ENCODE data around the gene BCKDHA. TPM values are rescaled to one million over a fixed set of nuclear protein-coding genes. Genes with fewer than 3 reads are reported as not detected.

The BCKDHA gene
- total RNA-seq, 1 donor from 2014 or later = 51.0 TPM

DNA sequence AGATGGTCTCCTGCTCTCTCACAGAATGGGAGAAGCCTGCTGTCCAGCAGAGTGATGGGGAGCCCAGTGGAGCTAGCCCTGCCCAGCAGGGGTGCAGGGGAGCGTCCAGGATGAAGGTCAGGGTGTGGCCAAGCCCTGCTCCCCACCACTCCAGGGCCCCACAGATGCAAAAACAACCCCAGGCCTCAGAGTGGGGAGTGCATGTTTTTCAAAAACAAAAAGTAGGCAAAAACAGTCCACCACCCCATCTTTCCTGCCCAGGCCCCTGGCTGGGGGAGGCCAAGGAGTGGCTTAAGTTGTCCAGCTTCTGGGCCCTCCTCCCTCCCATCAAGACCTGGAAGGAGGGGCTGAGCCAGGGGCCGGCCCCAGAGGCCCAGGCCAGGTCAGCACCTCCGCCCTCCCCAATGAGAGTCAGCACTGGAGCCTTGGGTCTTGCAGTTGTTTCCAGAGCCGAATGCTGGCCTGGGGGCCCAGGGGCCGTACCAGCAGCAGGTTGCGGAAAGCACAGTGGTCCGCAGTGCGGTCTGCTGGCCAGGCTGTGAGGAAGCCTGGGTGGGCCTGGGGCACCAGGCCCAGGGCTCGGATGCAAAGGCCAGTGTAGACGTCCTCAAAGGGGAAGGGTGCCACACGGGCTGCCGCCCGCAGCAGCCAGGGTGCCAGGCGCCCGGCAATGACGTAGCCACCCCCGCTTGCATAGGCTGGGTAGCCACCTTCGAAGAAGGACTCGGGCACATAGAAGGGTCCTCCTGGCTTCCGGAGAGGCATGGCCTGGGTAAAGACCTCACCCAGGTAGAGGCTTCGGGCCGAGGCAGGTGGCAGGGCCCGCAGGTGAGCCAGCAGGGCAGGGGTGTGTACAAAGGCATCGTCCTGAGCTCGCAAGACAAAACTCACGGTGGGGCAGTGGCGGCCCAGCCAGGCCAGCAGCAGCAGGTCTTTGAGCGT is 27.8 kb downstream of the BCKDHA start:
- intact Hi-C loops (cut with micrococcal nuclease) = no loop called here
- TF ChIP-seq, protein P1, sequence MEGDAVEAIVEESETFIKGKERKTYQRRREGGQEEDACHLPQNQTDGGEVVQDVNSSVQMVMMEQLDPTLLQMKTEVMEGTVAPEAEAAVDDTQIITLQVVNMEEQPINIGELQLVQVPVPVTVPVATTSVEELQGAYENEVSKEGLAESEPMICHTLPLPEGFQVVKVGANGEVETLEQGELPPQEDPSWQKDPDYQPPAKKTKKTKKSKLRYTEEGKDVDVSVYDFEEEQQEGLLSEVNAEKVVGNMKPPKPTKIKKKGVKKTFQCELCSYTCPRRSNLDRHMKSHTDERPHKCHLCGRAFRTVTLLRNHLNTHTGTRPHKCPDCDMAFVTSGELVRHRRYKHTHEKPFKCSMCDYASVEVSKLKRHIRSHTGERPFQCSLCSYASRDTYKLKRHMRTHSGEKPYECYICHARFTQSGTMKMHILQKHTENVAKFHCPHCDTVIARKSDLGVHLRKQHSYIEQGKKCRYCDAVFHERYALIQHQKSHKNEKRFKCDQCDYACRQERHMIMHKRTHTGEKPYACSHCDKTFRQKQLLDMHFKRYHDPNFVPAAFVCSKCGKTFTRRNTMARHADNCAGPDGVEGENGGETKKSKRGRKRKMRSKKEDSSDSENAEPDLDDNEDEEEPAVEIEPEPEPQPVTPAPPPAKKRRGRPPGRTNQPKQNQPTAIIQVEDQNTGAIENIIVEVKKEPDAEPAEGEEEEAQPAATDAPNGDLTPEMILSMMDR (IDR thresholded peaks at IDR 0.05; ENCODE audit: borderline replicate concordance) = no peak
- Histone ChIP-seq H3K4me3 (peak overlapping the region; percentile 74), H3K36me3 (peaks cover 46% of the 10 kb centered on the region), H3K4me1 (peaks cover 77% of the 10 kb centered on the region), H3K27ac (replicated peaks) (peak overlapping the region; percentile 93), H3K27me3 (ENCODE audit: low read depth) (no peaks in the 10 kb centered on the region), H3K9me3 (replicated peaks) (no peaks in the 10 kb centered on the region)
- DNase-seq = no peak

DNA sequence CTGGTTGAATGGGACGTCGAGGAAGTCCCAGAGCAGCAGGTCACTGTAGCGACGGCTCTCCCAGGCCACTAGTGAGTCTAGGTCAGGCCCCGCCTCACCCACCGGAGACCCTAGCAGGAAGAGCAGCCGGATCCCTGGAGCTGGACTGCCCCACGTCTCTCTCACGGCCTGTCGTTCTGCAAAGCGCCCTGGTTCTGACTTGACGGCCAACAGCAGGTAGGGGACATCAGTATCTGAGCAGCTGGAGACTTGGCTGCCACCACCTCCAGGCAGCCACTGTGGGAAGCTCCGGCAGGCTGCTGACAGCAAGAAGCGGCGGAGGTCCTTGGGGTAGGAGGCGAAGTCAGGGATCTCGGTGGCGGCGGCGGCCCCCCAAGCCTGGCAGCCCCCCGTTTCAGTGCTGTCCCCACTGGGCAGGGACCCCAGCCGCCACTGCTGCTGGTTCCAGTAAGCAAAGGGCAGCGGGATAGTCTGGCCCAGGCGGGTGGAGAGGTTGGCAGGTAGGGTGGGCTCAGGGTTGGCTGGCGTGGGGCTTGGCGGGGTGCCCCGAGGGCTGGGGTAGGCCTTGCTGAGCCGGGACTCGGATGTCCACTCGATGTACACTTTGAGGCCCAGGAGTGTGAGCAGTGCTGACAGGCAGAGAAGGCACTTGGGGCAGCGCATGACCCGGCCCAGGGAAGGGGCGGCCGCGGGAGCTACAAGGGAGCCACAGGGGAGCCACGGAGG is 28.7 kb downstream of the BCKDHA start:
- Histone ChIP-seq H3K36me3 (peaks cover 48% of the 10 kb centered on the region), H3K27me3 (ENCODE audit: low read depth) (no peaks in the 10 kb centered on the region), H3K9me3 (replicated peaks) (no peaks in the 10 kb centered on the region), H3K4me3 (peak overlapping the region; percentile 74), H3K27ac (replicated peaks) (peak overlapping the region; percentile 93), H3K4me1 (peaks cover 85% of the 10 kb centered on the region)
- intact Hi-C loops (cut with micrococcal nuclease) = no loop called here
- DNase-seq = peak; percentile 27
- TF ChIP-seq, protein P1 (IDR thresholded peaks at IDR 0.05; ENCODE audit: borderline replicate concordance) = no peak

DNA sequence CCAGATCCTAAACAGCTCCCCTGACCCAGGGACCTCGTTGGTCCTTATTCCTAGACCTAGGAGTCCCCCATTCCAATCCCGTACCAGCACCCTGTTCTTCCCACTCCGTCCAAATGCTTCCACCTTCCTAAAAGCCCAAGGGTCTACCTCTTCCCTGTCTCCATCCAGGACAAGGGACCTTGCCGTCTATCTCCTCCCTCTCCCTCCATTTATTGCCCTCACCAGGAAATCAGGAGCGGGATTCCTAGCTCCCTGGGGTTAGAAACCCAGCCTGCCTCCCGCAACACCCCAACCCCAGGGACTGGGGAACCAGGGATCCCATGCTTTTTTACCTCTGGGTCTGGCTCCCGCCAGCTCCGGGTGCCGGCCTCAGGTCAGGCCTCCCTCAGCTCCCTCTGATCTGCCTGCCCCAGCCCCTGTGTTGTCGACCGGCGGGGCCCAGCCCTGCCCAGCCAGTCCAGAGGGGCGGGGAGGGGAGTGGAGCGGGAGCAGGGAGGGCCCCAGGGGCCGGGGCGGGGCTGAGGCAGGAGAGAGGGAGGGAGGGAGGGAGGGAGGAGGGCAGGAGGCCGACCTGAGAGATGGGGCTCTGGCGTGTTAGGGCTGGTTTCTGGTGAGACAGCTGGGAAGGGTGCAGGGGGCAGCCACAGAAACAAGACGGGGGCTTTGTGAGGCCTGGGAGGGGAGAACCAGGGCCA is 29.5 kb downstream of the BCKDHA start, which contains the start of gene B3GNT8:
TSS of gene B3GNT8 (minus strand) at position 423 of the 695 bp plus-strand sequence. CDS start 596 bp downstream, outside the sequence.
- Histone ChIP-seq H3K4me3 (peak within 1 kb of the TSS; percentile 74), H3K36me3 (peaks cover 47% of the 10 kb centered on the region), H3K27ac (replicated peaks) (peak within 1 kb of the TSS; percentile 93), H3K4me1 (peaks cover 85% of the 10 kb centered on the region), H3K9me3 (replicated peaks) (no peaks in the 10 kb centered on the region), H3K27me3 (ENCODE audit: low read depth) (no peaks in the 10 kb centered on the region)
- TF ChIP-seq, protein P1 (IDR thresholded peaks at IDR 0.05; ENCODE audit: borderline replicate concordance) = no peak
- intact Hi-C loops (cut with micrococcal nuclease) = no loop called here
- peak; percentile 90 for DNase-seq

DNA sequence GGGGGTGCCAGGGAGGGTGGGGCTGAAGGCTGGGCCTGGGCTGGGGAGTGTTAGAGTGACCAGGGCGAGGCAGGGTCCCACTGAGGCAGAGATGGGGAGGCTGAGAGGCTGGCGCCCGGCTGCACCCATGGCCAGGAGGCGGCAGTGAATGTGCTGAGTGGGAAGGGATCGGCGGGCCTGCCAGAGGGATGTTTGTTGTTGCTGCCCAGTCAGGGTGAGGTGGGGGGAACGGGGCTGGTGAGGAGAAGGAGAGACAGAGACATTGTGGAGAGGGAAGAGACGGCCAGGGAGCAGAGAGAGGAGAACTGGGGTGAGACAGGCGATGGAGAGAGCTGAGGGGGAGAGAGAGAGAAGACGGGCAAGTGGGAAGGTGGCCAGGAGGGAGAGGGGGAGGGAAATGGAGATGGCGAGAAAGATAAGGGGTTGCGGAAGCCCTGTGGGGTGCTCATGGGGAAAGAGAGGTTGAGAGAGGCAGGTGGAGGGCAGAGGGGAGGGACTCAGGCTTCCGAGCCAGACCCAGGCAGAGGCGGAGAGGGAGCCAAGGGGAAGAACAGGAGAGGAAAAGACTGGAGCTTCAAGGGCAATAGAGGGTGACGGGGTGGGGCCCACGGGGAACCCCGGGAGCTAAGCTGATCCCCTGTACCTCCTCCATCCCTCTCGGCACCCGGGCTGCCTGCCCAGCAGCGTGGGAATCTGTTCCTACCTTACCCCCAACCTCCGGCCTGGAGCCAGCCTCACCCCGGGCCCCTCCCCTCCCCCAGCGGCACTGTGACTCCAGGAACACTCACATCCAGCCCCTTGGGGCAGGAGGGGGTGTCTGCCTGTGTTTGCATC is 30.2 kb downstream of the BCKDHA start:
- peaks cover 80% of the 10 kb centered on the region for H3K4me1 ChIP-seq
- intact Hi-C loops (cut with micrococcal nuclease) = no loop called here
- H3K36me3 ChIP-seq = peaks cover 41% of the 10 kb centered on the region

More for the DNA sequence above, 30.2 kb downstream of the BCKDHA start:
- Histone ChIP-seq H3K27ac (replicated peaks) (peak overlapping the region; percentile 93), H3K4me3 (peak overlapping the region; percentile 74), H3K9me3 (replicated peaks) (no peaks in the 10 kb centered on the region), H3K27me3 (ENCODE audit: low read depth) (no peaks in the 10 kb centered on the region)
- TF ChIP-seq, protein P1 (IDR thresholded peaks at IDR 0.05; ENCODE audit: borderline replicate concordance) = peak; percentile 12
- DNase-seq = peak; percentile 58
